ENCODE measurements around the gene HID1. TPM values are rescaled to one million over a fixed set of nuclear protein-coding genes. Genes with fewer than 3 reads are reported as not detected.

Gene HID1
- total RNA-seq, 1 donor from 2014 or later = 3.5 TPM

- Histone ChIP-seq H3K36me3 (no peaks in the 10 kb centered on the region), H3K9me3 (ENCODE audit: low read depth) (no peaks in the 10 kb centered on the region), H3K79me2 (ENCODE audit: low read depth) (no peaks in the 10 kb centered on the region), H3K9ac (no peak overlapping the region), H3K27ac (no peak overlapping the region), H3K4me3 (peak overlapping the region; percentile 59), H3K27me3 (peaks cover 23% of the 10 kb centered on the region), H3K4me1 (peaks cover 3% of the 10 kb centered on the region), H3K4me2 (peak overlapping the region; percentile 89), H4K20me1 (ENCODE audit: low read depth) (no peaks in the 10 kb centered on the region), H2AFZ (replicated peaks) (peak overlapping the region; percentile 74), H3F3A (ENCODE audit: low read depth) (peaks cover 19% of the 10 kb centered on the region)
- Mint-ChIP-seq H3K4me3 (peak overlapping the region; percentile 90), H3K9me3 (no peaks in the 10 kb centered on the region), H3K27ac (peak overlapping the region; percentile 80), H3K4me1 (peaks cover 11% of the 10 kb centered on the region), H3K27me3 (ENCODE audit: insufficient read depth, low read depth) (peaks cover 15% of the 10 kb centered on the region), H3K36me3 (no peaks in the 10 kb centered on the region)
- TF ChIP-seq, protein P1, sequence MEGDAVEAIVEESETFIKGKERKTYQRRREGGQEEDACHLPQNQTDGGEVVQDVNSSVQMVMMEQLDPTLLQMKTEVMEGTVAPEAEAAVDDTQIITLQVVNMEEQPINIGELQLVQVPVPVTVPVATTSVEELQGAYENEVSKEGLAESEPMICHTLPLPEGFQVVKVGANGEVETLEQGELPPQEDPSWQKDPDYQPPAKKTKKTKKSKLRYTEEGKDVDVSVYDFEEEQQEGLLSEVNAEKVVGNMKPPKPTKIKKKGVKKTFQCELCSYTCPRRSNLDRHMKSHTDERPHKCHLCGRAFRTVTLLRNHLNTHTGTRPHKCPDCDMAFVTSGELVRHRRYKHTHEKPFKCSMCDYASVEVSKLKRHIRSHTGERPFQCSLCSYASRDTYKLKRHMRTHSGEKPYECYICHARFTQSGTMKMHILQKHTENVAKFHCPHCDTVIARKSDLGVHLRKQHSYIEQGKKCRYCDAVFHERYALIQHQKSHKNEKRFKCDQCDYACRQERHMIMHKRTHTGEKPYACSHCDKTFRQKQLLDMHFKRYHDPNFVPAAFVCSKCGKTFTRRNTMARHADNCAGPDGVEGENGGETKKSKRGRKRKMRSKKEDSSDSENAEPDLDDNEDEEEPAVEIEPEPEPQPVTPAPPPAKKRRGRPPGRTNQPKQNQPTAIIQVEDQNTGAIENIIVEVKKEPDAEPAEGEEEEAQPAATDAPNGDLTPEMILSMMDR (IDR thresholded peaks at IDR 0.05) = peak; percentile 16
- peak; percentile 39 for TF ChIP-seq EZH2 (IDR thresholded peaks at IDR 0.05)
- TF ChIP-seq EZH2phosphoT487 (IDR thresholded peaks at IDR 0.05) = no peak
- DNase-seq (ENCODE audit: low spot score) = peak; percentile 95
These were observed 9.6 kb upstream of the HID1 start for GRCh38 chr17:74981979-74982662.

DNA sequence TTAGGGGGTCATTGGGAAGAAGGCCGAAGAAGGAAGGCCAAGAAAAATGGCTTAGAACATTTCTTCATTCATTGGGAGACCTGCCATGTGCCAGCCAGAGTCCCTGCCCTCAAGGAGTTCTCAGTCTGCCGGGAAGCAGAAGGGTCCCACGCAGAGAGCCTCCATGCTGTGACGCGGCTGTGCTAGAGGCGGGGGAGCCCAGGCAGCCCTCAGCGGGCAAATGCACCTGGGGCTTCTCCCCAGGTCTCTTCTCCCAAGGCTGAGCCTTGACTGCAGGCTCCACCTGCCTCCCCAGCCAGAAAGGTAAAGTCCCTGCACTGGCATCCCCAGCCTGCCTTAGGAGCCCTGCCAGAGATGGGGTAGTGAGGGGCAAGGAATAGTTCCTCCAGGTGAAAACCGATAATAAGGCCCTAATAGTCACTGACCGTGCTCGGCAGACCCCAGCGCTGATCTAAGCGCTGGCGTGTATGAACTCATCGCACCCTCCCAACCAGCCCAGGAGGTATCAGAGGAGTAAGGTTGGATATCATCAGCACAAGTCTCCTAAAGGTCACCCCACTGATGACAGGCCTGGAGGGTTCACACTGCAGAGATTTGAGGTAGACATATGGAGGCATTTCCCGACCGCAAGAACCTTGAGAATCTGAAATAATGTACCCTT lies 8.9 kb upstream of the HID1 start:
- Histone ChIP-seq H3K79me2 (ENCODE audit: low read depth) (no peaks in the 10 kb centered on the region), H3K4me2 (peak overlapping the region; percentile 89), H2AFZ (replicated peaks) (peak overlapping the region; percentile 74), H3K36me3 (no peaks in the 10 kb centered on the region), H3K9ac (no peak overlapping the region), H3K9me3 (ENCODE audit: low read depth) (no peaks in the 10 kb centered on the region), H3K27me3 (peaks cover 24% of the 10 kb centered on the region), H3K4me3 (peak overlapping the region; percentile 59), H3F3A (ENCODE audit: low read depth) (peaks cover 12% of the 10 kb centered on the region), H3K27ac (no peak overlapping the region), H3K4me1 (peaks cover 3% of the 10 kb centered on the region), H4K20me1 (ENCODE audit: low read depth) (no peaks in the 10 kb centered on the region)
- Mint-ChIP-seq H3K4me1 (peaks cover 10% of the 10 kb centered on the region), H3K4me3 (peak overlapping the region; percentile 90), H3K27ac (peak overlapping the region; percentile 80), H3K36me3 (no peaks in the 10 kb centered on the region), H3K27me3 (ENCODE audit: insufficient read depth, low read depth) (peaks cover 18% of the 10 kb centered on the region), H3K9me3 (no peaks in the 10 kb centered on the region)
- TF ChIP-seq EZH2phosphoT487 (IDR thresholded peaks at IDR 0.05) = no peak
- no peak for TF ChIP-seq EZH2 (IDR thresholded peaks at IDR 0.05)
- TF ChIP-seq, protein P1 (IDR thresholded peaks at IDR 0.05) = no peak
- no peak for DNase-seq (ENCODE audit: low spot score)

GRCh38 chr17:74979408-74980146 lies 7.0 kb upstream of the HID1 start:
- Mint-ChIP-seq H3K4me1 (peaks cover 11% of the 10 kb centered on the region), H3K9me3 (no peaks in the 10 kb centered on the region), H3K36me3 (no peaks in the 10 kb centered on the region), H3K4me3 (peak overlapping the region; percentile 19), H3K27ac (no peak overlapping the region), H3K27me3 (ENCODE audit: insufficient read depth, low read depth) (peaks cover 20% of the 10 kb centered on the region)
- Histone ChIP-seq H3K4me1 (peaks cover 3% of the 10 kb centered on the region), H3K9ac (no peak overlapping the region), H3K27ac (no peak overlapping the region), H3K27me3 (peaks cover 42% of the 10 kb centered on the region), H3K36me3 (no peaks in the 10 kb centered on the region), H3K79me2 (ENCODE audit: low read depth) (no peaks in the 10 kb centered on the region), H2AFZ (replicated peaks) (no peak overlapping the region), H3K9me3 (ENCODE audit: low read depth) (no peaks in the 10 kb centered on the region), H3K4me2 (no peak overlapping the region), H3K4me3 (no peak overlapping the region), H3F3A (ENCODE audit: low read depth) (peaks cover 10% of the 10 kb centered on the region), H4K20me1 (ENCODE audit: low read depth) (no peaks in the 10 kb centered on the region)
- no peak for TF ChIP-seq EZH2phosphoT487 (IDR thresholded peaks at IDR 0.05)
- no peak for TF ChIP-seq EZH2 (IDR thresholded peaks at IDR 0.05)
- TF ChIP-seq, protein P1 (IDR thresholded peaks at IDR 0.05) = no peak
- DNase-seq (ENCODE audit: low spot score) = no peak
